Activated CD4-positive, alpha-beta T cell treated with anti-CD3 and anti-CD28 coated beads, Interleukin-2, amount 50 U/mL, for 1 hour (primary cell): Measurements from ENCODE around the gene EXOSC6.
A peak's percentile ranks its signal among the peaks of the same experiment; 100 is the strongest.
"Not testable (repeated sequence)": the region's sequence is repeated elsewhere in the genome, so short reads cannot be mapped to it uniquely, and the experiment has no call there.

ENCODE experiments used
- DNase-seq: peaks from one replicate; pipeline ENCODE4 v3.0.0-alpha.2; 2020

EXOSC6 gene

GRCh38 chr16:70251629-70252354 lies at the start of gene EXOSC6:
Gene EXOSC6, minus strand, starts transcription at chr16:70251940. Its CDS starts 40 bp downstream, at chr16:70251900.
- peak; percentile 90 for DNase-seq

GRCh38 chr16:70301121-70301520 lies 49.4 kb upstream of the EXOSC6 start:
- DNase-seq = no peak

GRCh38 chr16:70298988-70299938 lies 47.5 kb upstream of the EXOSC6 start, which contains the start of gene DDX19B:
Gene DDX19B, plus strand, starts transcription at chr16:70299186. Its CDS starts 112 bp downstream, at chr16:70299298.
- peak; percentile 42 for DNase-seq

- DNase-seq = no peak
Observed at GRCh38 chr16:70295634-70296033, 43.9 kb upstream of the EXOSC6 start.

- no peak for DNase-seq
Observed at GRCh38 chr16:70294385-70295025, 42.8 kb upstream of the EXOSC6 start.

GRCh38 chr16:70292148-70292547 lies 40.4 kb upstream of the EXOSC6 start:
- not testable (repeated sequence) for DNase-seq

GRCh38 chr16:70290949-70291519 lies 39.3 kb upstream of the EXOSC6 start:
- no peak for DNase-seq

GRCh38 chr16:70289229-70290094 lies 37.7 kb upstream of the EXOSC6 start, which contains the start of gene AARS1:
Gene AARS1, minus strand, starts transcription at chr16:70289506. Its CDS starts 6,743 bp downstream, at chr16:70282763.
- DNase-seq = peak; percentile 90

- not testable (repeated sequence) for DNase-seq
Observed at GRCh38 chr16:70287304-70287971, 35.7 kb upstream of the EXOSC6 start.

- DNase-seq = no peak
Observed at GRCh38 chr16:70276392-70276791, 24.7 kb upstream of the EXOSC6 start.

- no peak for DNase-seq
Observed at GRCh38 chr16:70271696-70272095, 20.0 kb upstream of the EXOSC6 start.

- DNase-seq = no peak
Observed at GRCh38 chr16:70270176-70270575, 18.4 kb upstream of the EXOSC6 start.

GRCh38 chr16:70269471-70269870 lies 17.7 kb upstream of the EXOSC6 start:
- DNase-seq = no peak

- DNase-seq = not testable (repeated sequence)
Observed at GRCh38 chr16:70267922-70268321, 16.2 kb upstream of the EXOSC6 start.

- no peak for DNase-seq
Observed at GRCh38 chr16:70267516-70267915, 15.8 kb upstream of the EXOSC6 start.

GRCh38 chr16:70259903-70260302 lies 8.2 kb upstream of the EXOSC6 start:
- not testable (repeated sequence) for DNase-seq

- no peak for DNase-seq
Observed at GRCh38 chr16:70258946-70259345, 7.2 kb upstream of the EXOSC6 start.

- DNase-seq = no peak
Observed at GRCh38 chr16:70258065-70258464, 6.3 kb upstream of the EXOSC6 start.

- DNase-seq = no peak
Observed at GRCh38 chr16:70257391-70257790, 5.7 kb upstream of the EXOSC6 start.

GRCh38 chr16:70255574-70255973 lies 3.8 kb upstream of the EXOSC6 start:
- DNase-seq = no peak

GRCh38 chr16:70254965-70255286 lies 3.2 kb upstream of the EXOSC6 start:
- DNase-seq = no peak
